HL-60 (cell line): ENCODE results near the gene STXBP5.

Source experiments
- DNase-seq, 2 experiments: peaks; one replicate each; pipeline ENCODE4 v3.0.0-alpha.2; 2010 to 2020; ENCODE audit warnings: low read depth in 1 of 2, low spot score in 1 of 2
- H3K27ac ChIP-seq: fragments of 250-450 bp; sonication (Bioruptor Pico); replicated peaks from 2 replicates; pipeline ENCODE4 v1.5.1; 2020; ENCODE audit warnings: mild to moderate bottlenecking, moderate library complexity
- H3K27me3 ChIP-seq: fragments of 250-450 bp; sonication (Bioruptor Pico); 2 replicates; pipeline ENCODE4 v1.5.1; 2021; ENCODE audit warnings: mild to moderate bottlenecking, moderate library complexity; ENCODE audit not compliant: insufficient read depth, poor library complexity, severe bottlenecking
- H3K4me3 ChIP-seq: replicated peaks from 2 replicates; pipeline ENCODE4 v1.5.1; 2011; ENCODE audit warnings: mild to moderate bottlenecking, control low read depth, low read length; ENCODE audit not compliant: insufficient read depth
- CTCF ChIP-seq: IDR thresholded peaks from one replicate; pipeline ENCODE4 v1.5.1; 2011; ENCODE audit warnings: low read length, control low read depth, inconsistent platforms; ENCODE audit not compliant: insufficient read depth
- GABPA ChIP-seq: IDR thresholded peaks from 2 replicates; pipeline ENCODE4 v1.6.1; 2012; ENCODE audit warnings: low read depth
- POLR2AphosphoS5 ChIP-seq: IDR thresholded peaks from 2 replicates; pipeline ENCODE4 v1.6.1; 2012; ENCODE audit warnings: low read depth
- REST ChIP-seq: IDR thresholded peaks from 2 replicates; pipeline ENCODE4 v1.6.1; 2012; ENCODE audit warnings: low read depth; ENCODE audit not compliant: insufficient replicate concordance
- SPI1 ChIP-seq: IDR thresholded peaks from 2 replicates; pipeline ENCODE4 v1.6.1; 2012; ENCODE audit warnings: low read depth, mild to moderate bottlenecking, borderline replicate concordance

The STXBP5 gene

DNA sequence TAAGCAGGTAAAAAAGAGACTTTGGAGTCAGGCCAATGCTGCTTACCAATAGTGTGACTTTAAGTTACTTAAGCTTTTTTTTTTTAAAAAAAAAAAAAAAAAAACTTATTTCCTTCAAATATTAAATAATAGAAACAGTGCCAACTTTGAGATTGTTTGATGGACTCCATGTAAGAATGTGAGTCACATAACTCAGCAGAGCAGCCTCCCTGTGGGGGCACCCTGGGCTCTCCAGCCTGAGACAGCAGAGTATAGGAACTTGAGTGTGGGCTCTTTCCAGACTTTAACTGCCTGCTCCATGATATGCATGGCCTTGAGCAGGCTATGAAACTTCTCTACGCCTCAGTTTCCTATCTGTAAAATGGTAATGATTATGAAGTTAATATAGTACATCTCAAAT is 190.9 kb downstream of the STXBP5 start:
- no peaks in the 10 kb centered on the region for H3K27me3 ChIP-seq
- no peak overlapping the region for H3K27ac ChIP-seq
- DNase-seq = no peak
- TF ChIP-seq GABPA (no peak), POLR2AphosphoS5 (no peak), REST (no peak), SPI1 (no peak)
- no peak overlapping the region for H3K4me3 ChIP-seq

GRCh38 chr6:147397306-147397705 is 193.1 kb downstream of the STXBP5 start:
- DNase-seq = no peak
- no peak overlapping the region for H3K27ac ChIP-seq
- TF ChIP-seq POLR2AphosphoS5 (no peak), GABPA (no peak), CTCF (no peak), SPI1 (no peak), REST (no peak)
- H3K27me3 ChIP-seq = no peaks in the 10 kb centered on the region
- H3K4me3 ChIP-seq = no peak overlapping the region

DNA sequence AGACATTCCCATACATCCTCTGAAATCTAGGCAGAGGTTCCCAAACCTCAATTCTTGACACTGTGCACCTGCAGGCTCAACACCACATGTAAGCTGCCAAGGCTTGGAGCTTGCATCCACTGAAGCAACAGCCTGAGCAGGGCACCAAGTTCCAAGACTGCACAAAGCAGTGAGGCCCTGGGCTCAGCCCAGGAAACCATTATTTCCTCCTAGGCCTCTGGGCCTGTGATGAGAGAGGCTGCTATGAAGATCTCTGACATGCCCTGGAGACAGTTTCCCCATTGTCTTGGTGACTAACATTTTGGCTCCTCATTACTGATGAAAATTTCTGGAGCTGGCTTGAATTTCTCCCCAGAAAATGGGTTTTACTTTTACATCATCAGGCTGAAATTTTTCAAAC is 196.8 kb downstream of the STXBP5 start:
- TF ChIP-seq CTCF (no peak), SPI1 (no peak), POLR2AphosphoS5 (no peak), GABPA (no peak), REST (no peak)
- no peak for DNase-seq
- H3K27me3 ChIP-seq = no peaks in the 10 kb centered on the region
- H3K27ac ChIP-seq = no peak overlapping the region
- H3K4me3 ChIP-seq = no peak overlapping the region
